HepG2 (cell line): Measurements from ENCODE around the gene ARG2. TPM values are rescaled to one million over a fixed set of nuclear protein-coding genes. Genes with fewer than 3 reads are reported as not detected.

ENCODE experiments used
- ATAC-seq: fragments of 200-7000 bp; cut with Tn5 transposase; 3 replicates; pipeline ENCODE4 v1.9.1; 2020; ENCODE audit warnings: mild to moderate bottlenecking, moderate library complexity
- BruUV-seq: library from RNA; stranded (reverse); fragments of 400-500 nt; replicated peaks from 2 replicates; lab custom pipeline; 2021; lab: Mats Ljungman, UMichigan
- CTCF ChIA-PET: fragments of 300-600 bp; formaldehyde crosslinking; extraction: SDS; loops from one replicate; lab custom pipeline; 2021; ENCODE audit warnings: low total read pairs, inconsistent platforms, low intra/inter-chr PET ratio; lab: Yijun Ruan, JAX
- POLR2A ChIA-PET: fragments of 350-600 bp; sonication (Branson Sonifier 250); formaldehyde crosslinking; loops from one replicate; lab custom pipeline; 2020; ENCODE audit warnings: antibody characterized with exemption, inconsistent platforms; lab: Yijun Ruan, JAX
- DNase-seq: peaks from one replicate; pipeline ENCODE4 v3.0.0-alpha.2; 2015; ENCODE audit warnings: low spot score
- FAIRE-seq: peaks from 3 replicates; lab custom pipeline; 2011; peaks lifted over from hg19 to GRCh38; lab: Jason Lieb, UNC
- H2AFZ ChIP-seq: one replicate; pipeline ENCODE4 v1.6.1; 2011; ENCODE audit warnings: low read length, inconsistent platforms
- H3K27ac ChIP-seq: fragments of 300-600 bp; 3 replicates; pipeline ENCODE4 v1.8.0; 2011; ENCODE audit warnings: mixed run types, mild to moderate bottlenecking, mixed read lengths, low read length, inconsistent platforms; ENCODE audit not compliant: insufficient read depth; ENCODE audit errors: extremely low read length
- H3K27me3 ChIP-seq, 2 experiments: fragments of 200-600 bp in 1 of 2; 2 replicates in 1 of 2; 3 replicates in 1 of 2; pipeline versions ENCODE4 v1.6.0 to v1.8.0; 2011; ENCODE audit warnings: low read length in 2 of 2, mild to moderate bottlenecking in 2 of 2, moderate library complexity in 2 of 2, inconsistent platforms in 1 of 2; ENCODE audit not compliant: insufficient read depth in 2 of 2, control insufficient read depth in 1 of 2
- H3K36me3 ChIP-seq, 2 experiments: fragments of 200-600 bp in 1 of 2; replicated peaks in 1 of 2; 2 replicates in 1 of 2; 3 replicates in 1 of 2; pipeline versions ENCODE4 v1.5.1 to v1.8.0; 2011; ENCODE audit warnings: low read length in 2 of 2, inconsistent platforms in 1 of 2; ENCODE audit not compliant: insufficient read depth in 2 of 2, control insufficient read depth in 1 of 2
- H3K4me1 ChIP-seq: 2 replicates; pipeline ENCODE4 v1.5.1; 2012; ENCODE audit warnings: low read length, inconsistent platforms; ENCODE audit not compliant: insufficient read depth
- H3K4me2 ChIP-seq: 2 replicates; pipeline ENCODE4 v1.6.0; 2011; ENCODE audit warnings: low read depth, low read length, inconsistent platforms
- H3K4me3 ChIP-seq, 3 experiments: fragments of 200-600 bp in 1 of 3; sonication (generic), shearing (Covaris generic) in 1 of 3; replicated peaks in 1 of 3; 2 replicates each; pipeline ENCODE4 v1.5.1; 2011 to 2016; ENCODE audit warnings: low read length in 3 of 3, inconsistent platforms in 2 of 3, low read depth in 2 of 3, mild to moderate bottlenecking in 2 of 3, control low read depth in 1 of 3, mixed read lengths in 1 of 3; ENCODE audit not compliant: insufficient read depth in 1 of 3
- H3K79me2 ChIP-seq: one replicate; pipeline ENCODE4 v1.6.1; 2011; ENCODE audit warnings: low read length, inconsistent platforms; ENCODE audit not compliant: insufficient read depth
- H3K9ac ChIP-seq: 2 replicates; pipeline ENCODE4 v1.6.0; 2011; ENCODE audit warnings: mild to moderate bottlenecking, low read depth, low read length, inconsistent platforms; ENCODE audit not compliant: insufficient read depth
- H3K9me3 ChIP-seq: 2 replicates; pipeline ENCODE4 v1.5.1; 2012; ENCODE audit warnings: mild to moderate bottlenecking, low read length
- H4K20me1 ChIP-seq: 2 replicates; pipeline ENCODE4 v1.6.0; 2011; ENCODE audit warnings: inconsistent platforms, mild to moderate bottlenecking, low read length, moderate library complexity; ENCODE audit not compliant: insufficient read depth
- CEBPG ChIP-seq: IDR thresholded peaks from 2 replicates; pipeline ENCODE4 v1.6.1; 2016
- NFAT5 ChIP-seq: sonication (generic); formaldehyde crosslinking; IDR thresholded peaks from 2 replicates; pipeline ENCODE4 v1.4.0; 2020; ENCODE audit warnings: missing genetic modification reagents
- SP140L ChIP-seq: sonication (generic); formaldehyde crosslinking; IDR thresholded peaks from 2 replicates; pipeline ENCODE4 v1.4.0; 2020; ENCODE audit warnings: missing genetic modification reagents, borderline replicate concordance
- ZBTB33 ChIP-seq: sonication (generic); formaldehyde crosslinking; IDR thresholded peaks from 2 replicates; pipeline ENCODE4 v1.4.0; 2020; ENCODE audit warnings: missing genetic modification reagents
- ZBTB37 ChIP-seq: sonication (generic); formaldehyde crosslinking; IDR thresholded peaks from 2 replicates; pipeline ENCODE4 v1.4.0; 2020; ENCODE audit warnings: mild to moderate bottlenecking, missing genetic modification reagents
- ZFAT ChIP-seq: sonication (generic); formaldehyde crosslinking; conservative IDR thresholded peaks from 2 replicates; pipeline ENCODE4 v1.8.1; 2023; ENCODE audit warnings: missing genetic modification reagents, inconsistent platforms
- ZFP1 ChIP-seq: IDR thresholded peaks from 2 replicates; pipeline ENCODE4 v1.6.1; 2016
- ZFP36L1 ChIP-seq: sonication (generic); formaldehyde crosslinking; IDR thresholded peaks from 2 replicates; pipeline ENCODE4 v1.8.0; 2022; ENCODE audit warnings: mild to moderate bottlenecking, missing genetic modification reagents, moderate library complexity
- WGBS: methylation state at CpG from one replicate; pipeline ENCODE4 v1.1.6; 2017; ENCODE audit warnings: low lambda C conversion rate; 5-methylcytosine and 5-hydroxymethylcytosine counted together
- in situ Hi-C: cut with HindIII; loops from 2 replicates; pipeline ENCODE4 v1.10.0; 2017; ENCODE audit warnings: low pct_unique_long_range_greater_than_20kb; ENCODE audit not compliant: extremely low pct_ligation_motif_present
- intact Hi-C: fragments of 100-400 bp; cut with micrococcal nuclease; formaldehyde crosslinking; loops from one replicate; pipeline ENCODE4 v1.10.0; 2022; ENCODE audit not compliant: unreplicated experiment
- polyA plus RNA-seq, 8 experiments: library from polyadenylated mRNA; depleted of rRNA in 3 of 8; stranded (reverse) in 7 of 8; unstranded in 1 of 8; fragments of >200 nt; fragmentation: Illumina TruSeq in 4 of 8; extraction: Trizol in 4 of 8; gene quantifications; 2 replicates each; pipeline versions ENCODE4 v1.2.1 to v1.2.3, GENCODE V29; 2011 to 2016; ENCODE audit warnings: low read depth in 4 of 8, missing spikeins in 1 of 8, mixed read lengths in 1 of 8; ENCODE audit not compliant: insufficient read depth in 1 of 8
- total RNA-seq, 5 experiments: library from RNA; depleted of rRNA; stranded (reverse); fragments of >200 nt; fragmentation: Illumina TruSeq; extraction: Trizol; gene quantifications; 2 replicates each; pipeline ENCODE4 v1.2.3, GENCODE V29; 2016; ENCODE audit warnings: low read depth in 1 of 5

Gene ARG2
- total and polyA plus RNA-seq, 2 of the 13 experiments (the other 11 are each of a cell fraction or from before 2014, with no cell fraction given), result 37.5 to 73.6 TPM

- no TSS peak for BruUV-seq
- H3K4me2 ChIP-seq, result no peak overlapping the region
- no peaks in the 10 kb centered on the region for H3K9me3 ChIP-seq
- H4K20me1 ChIP-seq, result no peaks in the 10 kb centered on the region
- no peak for FAIRE-seq
- DNase-seq, result no peak
- H3K27ac ChIP-seq, result no peak overlapping the region
- no peak for ATAC-seq
- CTCF ChIA-PET, result no interaction called here
- 89% methylated on average over 5 of the region's 5 CpGs for WGBS
- H3K4me3 ChIP-seq, result no peak overlapping the region
- H3K79me2 ChIP-seq, result no peaks in the 10 kb centered on the region
- H3K9ac ChIP-seq, result no peak overlapping the region
- POLR2A ChIA-PET, result no interaction called here
- no peak overlapping the region for H2AFZ ChIP-seq
- no peaks in the 10 kb centered on the region for H3K27me3 ChIP-seq
- in situ Hi-C loops, result no loop called here
- H3K4me1 ChIP-seq, result peaks cover 24% of the 10 kb centered on the region
- H3K36me3 ChIP-seq, result peaks cover 3 to 8% of the 10 kb centered on the region in 2 experiments; a peak in 1 of 5 replicates
- no peak for TF ChIP-seq ZFAT (CRISPR knock-in tag)
- intact Hi-C loops, result no loop called here
Measured at GRCh38 chr14:67633451-67634147, 13.9 kb downstream of the ARG2 start.

GRCh38 chr14:67636361-67636919, 16.7 kb downstream of the ARG2 start:
- Histone ChIP-seq H3K9ac (no peak overlapping the region), H3K9me3 (no peaks in the 10 kb centered on the region), H4K20me1 (no peaks in the 10 kb centered on the region), H3K4me2 (no peak overlapping the region), H3K79me2 (no peaks in the 10 kb centered on the region), H3K36me3 (peaks cover 3 to 8% of the 10 kb centered on the region in 2 experiments; a peak in 1 of 5 replicates), H3K27ac (no peak overlapping the region), H3K4me1 (peaks cover 9% of the 10 kb centered on the region; the same call in 1 of the 2 replicates), H3K27me3 (no peaks in the 10 kb centered on the region), H2AFZ (no peak overlapping the region), H3K4me3 (no peak overlapping the region)
- no TSS peak for BruUV-seq
- intact Hi-C loops (no loop called here), in situ Hi-C loops (no loop called here)
- FAIRE-seq, result no peak
- 79% methylated on average over 3 of the region's 3 CpGs for WGBS
- ChIA-PET POLR2A (no interaction called here), CTCF (no interaction called here)
- DNase-seq, result no peak
- peak; percentile 38; the same call in 1 of the 3 replicates for ATAC-seq
- TF ChIP-seq CEBPG (CRISPR knock-in tag) (0 out of 2 replicates have a peak, but pooled peaks have one; percentile 30), ZBTB37 (CRISPR knock-in tag) (no peak), ZFP1 (no peak), SP140L (CRISPR knock-in tag) (no peak), NFAT5 (CRISPR knock-in tag) (no peak), ZFP36L1 (CRISPR knock-in tag) (no peak), ZBTB33 (CRISPR knock-in tag) (0 out of 2 replicates have a peak, but pooled peaks have one; percentile 31)
